Stimulated activated naive CD8-positive, alpha-beta T cell treated with anti-CD3 and anti-CD28 coated beads, Interleukin-15, amount 100 ng/mL, for 72 hours (primary cell): Measurements from ENCODE around the gene HMGN2.
"Not testable (repeated sequence)": the region's sequence is repeated elsewhere in the genome, so short reads cannot be mapped to it uniquely, and the experiment has no call there.

Source experiments
- ATAC-seq: fragments of 150-1000 bp; cut with Tn5 transposase; 2 replicates; pipeline ENCODE4 v1.10.0; 2021; ENCODE audit warnings: mild to moderate bottlenecking, moderate library complexity
- DNase-seq, 2 donors: peaks; one replicate each; pipeline ENCODE4 v3.0.0; 2021 to 2022
- H3K27ac Mint-ChIP-seq, 2 donors: one replicate each; pipeline ENCODE4 v1.8.0; 2022; ENCODE audit warnings: mild to moderate bottlenecking in 2 of 2, mixed read lengths in 2 of 2, moderate library complexity in 2 of 2
- H3K27me3 Mint-ChIP-seq: one replicate; pipeline ENCODE4 v1.8.0; 2022; ENCODE audit warnings: mixed read lengths
- H3K4me1 Mint-ChIP-seq: one replicate; pipeline ENCODE4 v1.8.0; 2022; ENCODE audit warnings: mild to moderate bottlenecking, mixed read lengths
- H3K4me3 Mint-ChIP-seq, 2 donors: one replicate each; pipeline ENCODE4 v1.8.0; 2022; ENCODE audit warnings: mild to moderate bottlenecking in 2 of 2, mixed read lengths in 2 of 2, moderate library complexity in 1 of 2
- H3K9me3 Mint-ChIP-seq, 2 donors: one replicate each; pipeline ENCODE4 v1.8.0; 2022; ENCODE audit warnings: mixed read lengths in 2 of 2

Gene HMGN2

DNA sequence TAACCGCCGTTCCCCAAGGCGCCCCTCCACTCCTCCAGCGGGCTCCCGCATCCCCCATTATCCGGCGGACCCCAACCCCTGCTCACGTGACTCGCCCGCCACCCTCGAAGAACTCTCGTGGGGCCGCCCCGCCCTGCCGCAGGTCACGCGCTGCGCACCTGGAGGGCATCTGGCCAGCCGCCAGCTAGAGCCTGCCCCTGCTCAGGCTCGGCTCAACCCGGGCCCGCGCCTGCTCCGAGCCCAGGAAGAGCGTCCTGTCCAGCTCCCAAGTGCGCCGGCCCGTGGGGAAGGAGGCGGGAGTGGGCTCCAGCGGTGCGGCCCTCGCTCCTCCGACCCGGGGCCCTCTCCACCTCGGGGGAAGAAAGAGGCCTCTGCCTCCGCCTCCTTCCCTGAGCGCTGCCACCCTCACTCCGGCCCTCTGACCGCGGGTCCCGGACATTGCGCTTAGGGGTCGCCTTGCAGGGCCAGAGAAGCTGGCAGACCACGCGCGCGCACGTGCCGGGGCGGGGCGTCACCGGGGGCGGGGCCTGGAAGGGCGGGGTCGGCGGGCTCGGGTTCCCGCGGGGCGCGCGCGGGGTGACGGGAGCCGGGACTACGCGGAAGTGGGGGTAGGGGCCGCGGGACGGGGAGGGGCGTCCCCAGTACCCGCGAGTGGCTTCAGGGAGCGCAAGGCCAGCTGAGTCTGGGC lies 28.4 kb downstream of the HMGN2 start:
- Mint-ChIP-seq H3K27me3 (no peaks in the 10 kb centered on the region), H3K27ac (peak overlapping the region; percentile 95 to 96), H3K9me3 (no peaks in the 10 kb centered on the region), H3K4me3 (peak overlapping the region; percentile 89 to 94), H3K4me1 (peaks cover 25% of the 10 kb centered on the region)
- ATAC-seq, result peak; percentile 83
- peak; percentile 88 to 90 for DNase-seq

DNA sequence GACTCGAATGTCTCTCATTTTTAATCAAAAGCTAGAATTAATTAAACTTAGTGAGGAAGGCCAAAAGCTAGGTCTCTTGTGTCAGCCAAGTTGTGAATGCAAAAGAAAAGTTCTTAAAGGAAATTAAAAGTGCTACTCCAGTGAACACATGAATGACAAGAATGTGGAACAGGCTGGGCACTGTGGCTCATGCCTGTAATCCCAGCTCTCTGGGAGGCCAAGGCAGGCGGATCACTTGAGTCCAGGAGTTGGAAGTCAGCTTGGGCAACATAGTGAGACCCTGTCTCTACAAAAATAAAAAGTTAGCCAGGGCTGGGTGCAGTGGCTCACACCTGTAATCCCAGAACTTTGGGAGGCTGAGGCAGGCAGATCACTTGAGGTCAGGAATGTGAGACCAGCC lies 38.5 kb downstream of the HMGN2 start:
- not testable (repeated sequence) for H3K4me1 Mint-ChIP-seq, H3K4me3 Mint-ChIP-seq, DNase-seq, H3K9me3 Mint-ChIP-seq, H3K27ac Mint-ChIP-seq, H3K27me3 Mint-ChIP-seq, ATAC-seq

DNA sequence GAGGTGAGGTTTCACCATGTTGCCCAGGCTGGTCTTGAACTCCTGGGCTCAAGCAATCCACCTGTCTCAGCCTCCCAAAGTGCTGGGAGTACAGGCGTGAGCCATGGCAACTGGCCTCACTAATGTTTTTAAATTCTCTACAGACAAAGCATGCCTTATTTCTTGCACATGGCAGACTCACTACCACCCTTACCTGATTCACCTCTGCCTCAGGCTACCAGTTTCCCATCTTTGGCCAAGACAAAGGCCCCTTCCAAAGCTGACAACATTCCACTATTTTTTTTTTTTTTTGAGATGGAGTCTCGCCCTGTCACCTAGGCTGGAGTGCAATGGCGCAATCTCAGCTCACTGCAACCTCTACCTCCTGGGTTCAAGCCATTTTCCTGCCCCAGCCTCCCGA lies 43.6 kb downstream of the HMGN2 start:
- not testable (repeated sequence) for ATAC-seq, H3K27me3 Mint-ChIP-seq, DNase-seq, H3K4me3 Mint-ChIP-seq, H3K27ac Mint-ChIP-seq, H3K9me3 Mint-ChIP-seq, H3K4me1 Mint-ChIP-seq

GRCh38 chr1:26516987-26517765 lies 44.9 kb downstream of the HMGN2 start:
- H3K4me1 Mint-ChIP-seq, result no peaks in the 10 kb centered on the region
- no peaks in the 10 kb centered on the region for H3K27me3 Mint-ChIP-seq
- H3K9me3 Mint-ChIP-seq, result no peaks in the 10 kb centered on the region
- ATAC-seq (no peak), DNase-seq (no peak)
- H3K4me3 Mint-ChIP-seq, result no peak overlapping the region
- H3K27ac Mint-ChIP-seq, result no peak overlapping the region

DNA sequence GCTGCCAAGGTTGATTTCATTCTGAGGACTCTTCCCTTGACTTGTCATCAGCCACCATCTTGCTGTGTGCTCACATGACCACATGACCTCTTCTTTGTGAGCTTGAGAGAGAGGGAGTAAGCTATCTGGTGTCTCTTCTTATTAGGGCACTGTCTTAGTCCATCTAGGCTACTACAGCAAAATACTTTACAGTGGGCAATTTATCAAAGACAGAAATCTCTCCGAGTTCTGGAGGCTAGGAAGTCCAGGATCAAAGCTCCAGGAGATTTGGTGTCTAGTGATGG lies 45.5 kb downstream of the HMGN2 start:
- Mint-ChIP-seq H3K27ac (no peak overlapping the region), H3K4me3 (no peak overlapping the region), H3K4me1 (no peaks in the 10 kb centered on the region), H3K27me3 (no peaks in the 10 kb centered on the region), H3K9me3 (no peaks in the 10 kb centered on the region)
- ATAC-seq, result no peak
- DNase-seq, result no peak

DNA sequence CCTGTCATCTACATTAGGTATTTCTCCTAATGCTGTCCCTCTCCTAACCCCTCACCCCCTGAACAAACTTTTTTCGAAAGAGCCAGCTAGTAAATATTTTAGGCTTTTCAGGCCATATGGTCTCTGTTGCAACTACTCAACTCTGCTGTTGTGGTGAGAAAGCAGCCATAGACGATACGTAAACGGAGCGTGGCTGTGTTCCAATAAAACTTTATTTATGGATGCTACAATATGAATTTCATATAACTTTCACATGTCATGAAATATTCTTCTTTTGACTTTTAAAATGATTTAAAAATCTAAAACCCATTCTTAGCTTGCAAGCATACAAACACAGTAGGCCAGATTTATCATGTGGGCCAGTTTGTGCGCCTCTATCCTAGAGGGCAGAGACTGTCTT lies 46.1 kb downstream of the HMGN2 start:
- H3K4me3 Mint-ChIP-seq, result no peak overlapping the region
- DNase-seq (no peak), ATAC-seq (no peak)
- no peaks in the 10 kb centered on the region for H3K9me3 Mint-ChIP-seq
- no peaks in the 10 kb centered on the region for H3K27me3 Mint-ChIP-seq
- no peak overlapping the region for H3K27ac Mint-ChIP-seq
- H3K4me1 Mint-ChIP-seq, result no peaks in the 10 kb centered on the region

GRCh38 chr1:26520339-26520738 lies 48.1 kb downstream of the HMGN2 start:
- H3K4me1 Mint-ChIP-seq, result peaks cover 7% of the 10 kb centered on the region
- H3K4me3 Mint-ChIP-seq, result no peak overlapping the region
- H3K9me3 Mint-ChIP-seq, result no peaks in the 10 kb centered on the region
- ATAC-seq (no peak), DNase-seq (no peak)
- no peak overlapping the region for H3K27ac Mint-ChIP-seq
- H3K27me3 Mint-ChIP-seq, result peaks cover 14% of the 10 kb centered on the region

DNA sequence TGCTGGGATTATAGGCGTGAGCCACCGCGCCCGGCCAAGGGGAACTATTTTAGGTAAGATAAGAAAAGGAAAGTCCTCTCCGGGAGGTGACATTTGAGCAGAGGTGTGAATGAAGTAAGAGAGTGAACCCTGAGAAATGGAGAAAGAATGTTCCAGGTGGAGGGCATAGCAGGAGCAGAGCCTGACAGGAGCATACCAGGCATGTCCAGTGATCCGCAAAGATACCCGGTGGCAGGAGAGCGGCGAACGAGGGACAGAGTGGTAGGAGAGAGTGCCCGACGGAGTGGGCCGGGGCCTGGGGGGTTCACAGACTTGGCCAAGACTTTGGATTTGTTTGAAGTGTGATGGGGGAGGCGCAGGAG lies 49.4 kb downstream of the HMGN2 start:
- peaks cover 14% of the 10 kb centered on the region for H3K27me3 Mint-ChIP-seq
- no peak for DNase-seq
- no peak overlapping the region for H3K27ac Mint-ChIP-seq
- H3K4me1 Mint-ChIP-seq, result peaks cover 7% of the 10 kb centered on the region
- H3K4me3 Mint-ChIP-seq, result no peak overlapping the region
- H3K9me3 Mint-ChIP-seq, result no peaks in the 10 kb centered on the region
- no peak for ATAC-seq

DNA sequence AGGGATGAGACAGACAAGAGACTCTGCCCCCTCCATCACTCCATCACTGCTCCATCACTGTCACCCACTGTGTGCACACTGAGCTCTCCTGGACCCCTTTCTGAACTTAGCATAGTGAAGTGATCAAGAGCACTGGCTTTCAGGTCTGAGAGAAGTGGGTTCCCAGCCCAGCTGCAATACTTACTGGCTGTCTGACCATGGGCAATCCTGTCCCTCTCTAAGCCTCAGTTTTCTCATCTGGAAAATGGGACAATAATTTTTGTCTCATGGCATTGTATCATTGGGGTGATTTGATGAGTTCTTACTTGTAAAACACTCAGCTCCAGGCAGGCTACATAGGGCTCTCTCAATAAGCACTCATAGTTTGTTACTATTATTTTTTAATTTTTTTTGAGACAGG lies 49.8 kb downstream of the HMGN2 start:
- Mint-ChIP-seq H3K4me3 (no peak overlapping the region), H3K9me3 (no peaks in the 10 kb centered on the region), H3K27ac (no peak overlapping the region), H3K27me3 (peaks cover 14% of the 10 kb centered on the region), H3K4me1 (peaks cover 7% of the 10 kb centered on the region)
- ATAC-seq (no peak), DNase-seq (no peak)

- no peak for DNase-seq
Observed at GRCh38 chr1:26524181-26524580, 51.9 kb downstream of the HMGN2 start.

More at GRCh38 chr1:26524181-26524580, 51.9 kb downstream of the HMGN2 start:
- Mint-ChIP-seq H3K4me1 (peaks cover 14% of the 10 kb centered on the region), H3K9me3 (no peaks in the 10 kb centered on the region), H3K27me3 (peaks cover 21% of the 10 kb centered on the region), H3K27ac (no peak overlapping the region), H3K4me3 (no peak overlapping the region)
- no peak for ATAC-seq
